ENCODE measurements around the gene C6orf58. TPM values are rescaled to one million over a fixed set of nuclear protein-coding genes. Genes with fewer than 3 reads are reported as not detected.
A peak's percentile ranks its signal among the peaks of the same experiment; 100 is the strongest.

Gene C6orf58
- total RNA-seq, 6 experiments from 2014 or later, result not detected

GRCh38 chr6:127561660-127562059 lies 15.3 kb upstream of the C6orf58 start:
- Histone ChIP-seq H3K4me3 (no peak overlapping the region), H3K27ac (no peak overlapping the region), H3K36me3 (no peaks in the 10 kb centered on the region), H3K4me1 (no peaks in the 10 kb centered on the region), H3K27me3 (no peaks in the 10 kb centered on the region), H3K9me3 (no peaks in the 10 kb centered on the region)
- intact Hi-C loops (cut with DNase I), result no loop called here
- peak in 3 of 4 donors; percentile 23 to 82 (median 44) for ATAC-seq
- WGBS (ENCODE audit: insufficient coverage, low coverage, low lambda C conversion rate, missing lambda C conversion rate), result 5% methylated on average over 1 of the region's 1 CpG
- no peak for DNase-seq
- no peak for TF ChIP-seq CTCF (IDR thresholded peaks at IDR 0.05)
- TF ChIP-seq POLR2A (IDR thresholded peaks at IDR 0.05), result no peak

- no peaks in the 10 kb centered on the region for H3K9me3 ChIP-seq
- H3K27ac ChIP-seq, result no peak overlapping the region
- intact Hi-C loops (cut with DNase I), result no loop called here
- no peaks in the 10 kb centered on the region for H3K36me3 ChIP-seq
- DNase-seq (no peak), ATAC-seq (no peak)
- H3K4me1 ChIP-seq, result no peaks in the 10 kb centered on the region
- WGBS (ENCODE audit: insufficient coverage, low coverage, low lambda C conversion rate, missing lambda C conversion rate), result 88% methylated on average over 3 of the region's 3 CpGs
- H3K4me3 ChIP-seq, result no peak overlapping the region
- TF ChIP-seq POLR2A (IDR thresholded peaks at IDR 0.05), result no peak
- no peak for TF ChIP-seq CTCF (IDR thresholded peaks at IDR 0.05)
- H3K27me3 ChIP-seq, result no peaks in the 10 kb centered on the region
Measured at GRCh38 chr6:127564761-127565160, 12.2 kb upstream of the C6orf58 start.

DNA sequence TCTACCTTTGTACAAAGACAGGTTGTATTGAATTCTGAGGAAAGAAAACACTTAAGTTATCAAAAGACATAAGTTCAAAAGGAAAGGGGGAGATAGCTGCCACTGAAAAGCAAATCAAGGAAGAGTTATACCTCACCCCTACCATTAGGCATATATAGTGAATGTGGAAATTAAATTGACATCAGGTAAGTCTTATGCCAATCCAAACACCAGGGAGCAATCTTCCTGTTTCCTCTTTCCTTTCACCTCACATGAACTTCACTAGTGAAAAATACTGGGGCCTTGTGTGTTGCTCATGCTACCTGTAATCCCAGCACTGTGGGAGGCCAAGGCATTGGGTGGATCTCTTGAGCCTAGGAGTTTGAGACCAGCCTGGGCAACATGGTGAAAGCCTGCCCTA lies 10.9 kb upstream of the C6orf58 start:
- TF ChIP-seq CTCF (IDR thresholded peaks at IDR 0.05) (no peak), POLR2A (IDR thresholded peaks at IDR 0.05) (no peak)
- no peaks in the 10 kb centered on the region for H3K9me3 ChIP-seq
- H3K4me1 ChIP-seq, result no peaks in the 10 kb centered on the region
- no peaks in the 10 kb centered on the region for H3K27me3 ChIP-seq
- H3K36me3 ChIP-seq, result no peaks in the 10 kb centered on the region
- no peak overlapping the region for H3K27ac ChIP-seq
- ATAC-seq (no peak), DNase-seq (no peak)
- no peak overlapping the region for H3K4me3 ChIP-seq
- intact Hi-C loops (cut with DNase I), result no loop called here

DNA sequence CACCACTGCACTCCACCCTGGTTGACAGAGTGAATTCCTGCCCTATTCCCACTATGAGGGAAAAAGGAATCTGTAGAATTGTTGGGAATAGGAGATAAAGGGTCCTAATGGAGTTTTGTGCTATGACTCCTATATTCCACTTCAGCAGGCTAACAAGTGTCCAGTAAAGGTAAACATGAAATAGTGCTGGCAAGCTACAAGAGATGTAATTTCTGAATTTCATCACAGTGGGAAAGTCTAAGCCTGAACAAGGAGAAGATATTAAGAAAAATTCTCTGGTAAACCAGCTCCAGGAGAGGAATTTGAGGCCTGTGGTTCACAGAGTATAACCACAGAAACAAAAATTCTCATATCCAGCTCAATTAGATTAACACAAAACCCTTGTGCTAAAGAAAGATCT lies 10.3 kb upstream of the C6orf58 start:
- no peak for TF ChIP-seq CTCF (IDR thresholded peaks at IDR 0.05)
- TF ChIP-seq POLR2A (IDR thresholded peaks at IDR 0.05), result no peak
- Histone ChIP-seq H3K9me3 (no peaks in the 10 kb centered on the region), H3K36me3 (no peaks in the 10 kb centered on the region), H3K4me1 (no peaks in the 10 kb centered on the region), H3K27ac (no peak overlapping the region), H3K4me3 (no peak overlapping the region), H3K27me3 (peaks cover 0 to 2% of the 10 kb centered on the region in 2 donors)
- intact Hi-C loops (cut with DNase I), result no loop called here
- no peak for ATAC-seq
- DNase-seq, result no peak

DNA sequence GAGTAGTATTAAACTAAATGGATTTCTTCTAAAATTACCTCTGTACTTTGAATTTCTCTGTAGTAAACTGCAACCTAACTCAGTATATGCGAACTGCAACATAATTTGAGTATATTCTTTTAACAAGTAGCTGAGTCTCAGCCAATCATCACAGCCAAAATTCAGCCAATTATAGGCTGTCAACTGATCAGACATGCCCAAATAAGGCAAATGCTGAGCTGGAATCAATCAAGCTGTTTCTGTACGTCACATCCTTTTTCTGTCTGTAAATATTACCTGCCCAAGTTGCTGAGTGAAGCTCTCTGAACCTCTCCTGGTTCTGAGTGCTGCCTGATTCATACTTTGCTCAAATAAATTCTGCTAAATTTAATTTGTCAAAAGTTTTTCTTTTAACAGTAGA lies 9.5 kb upstream of the C6orf58 start:
- Histone ChIP-seq H3K9me3 (no peaks in the 10 kb centered on the region), H3K27ac (no peak overlapping the region), H3K4me1 (no peaks in the 10 kb centered on the region), H3K27me3 (peaks cover 0 to 3% of the 10 kb centered on the region in 2 donors), H3K36me3 (no peaks in the 10 kb centered on the region), H3K4me3 (no peak overlapping the region)
- no peak for TF ChIP-seq CTCF (IDR thresholded peaks at IDR 0.05)
- no peak for TF ChIP-seq POLR2A (IDR thresholded peaks at IDR 0.05)
- WGBS (ENCODE audit: insufficient coverage, low coverage, low lambda C conversion rate, missing lambda C conversion rate), result 58% methylated on average over 2 of the region's 2 CpGs
- DNase-seq (no peak), ATAC-seq (no peak)
- intact Hi-C loops (cut with DNase I), result no loop called here

Measured in right lobe of liver (tissue), 6 donors.